ENCODE data around the gene ONECUT3.
"Not testable (repeated sequence)": the region's sequence is repeated elsewhere in the genome, so short reads cannot be mapped to it uniquely, and the experiment has no call there.

Gene ONECUT3

DNA sequence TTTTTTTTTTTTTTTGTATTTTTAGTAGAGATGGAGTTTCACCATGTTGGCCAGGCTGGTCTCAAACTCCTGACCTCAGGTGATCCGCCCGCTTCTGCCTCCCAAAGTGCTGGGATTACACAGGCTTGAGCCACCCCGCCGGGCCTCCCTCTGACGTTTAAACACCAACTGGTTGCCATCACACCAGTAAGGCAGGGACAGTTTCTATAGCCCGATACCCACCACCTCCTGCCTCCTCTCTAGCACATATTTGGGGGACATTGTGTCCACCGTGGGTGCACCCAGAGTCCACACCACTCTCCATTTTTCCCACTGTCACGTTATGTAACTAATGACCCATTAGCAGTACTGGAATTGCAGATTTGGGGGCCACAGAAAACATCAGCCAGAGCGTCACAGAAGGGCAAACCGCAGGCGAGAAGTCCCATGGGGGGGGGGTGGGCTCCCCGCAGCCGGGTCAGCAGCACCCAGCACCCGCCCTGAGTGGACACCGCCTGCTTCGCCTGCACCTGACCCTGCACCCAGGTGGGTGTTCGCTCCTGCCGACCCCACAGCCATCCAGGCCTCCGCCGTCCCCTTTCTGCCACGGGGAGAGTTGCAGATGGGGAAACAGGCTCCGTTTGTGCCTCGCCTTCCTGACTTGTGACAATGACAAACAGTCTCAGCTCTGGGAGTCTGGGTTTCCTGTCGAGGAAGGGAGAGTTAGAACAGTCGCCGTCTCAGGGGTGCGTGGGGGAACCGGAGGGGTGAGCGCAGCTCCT lies 3.6 kb downstream of the ONECUT3 start:
- H3K9me3 ChIP-seq (ENCODE audit: severe bottlenecking) = no peaks in the 10 kb centered on the region
- peaks cover 86% of the 10 kb centered on the region for H3K27me3 ChIP-seq (ENCODE audit: insufficient read depth, low read depth, severe bottlenecking)
- DNase-seq = no peak
- H3K4me3 ChIP-seq (ENCODE audit: low read depth, low read length) = no peak overlapping the region
- TF ChIP-seq CTCF (IDR thresholded peaks at IDR 0.05; ENCODE audit: low read depth, low read length) = no peak
- H3K27ac ChIP-seq = no peak overlapping the region
- H3K36me3 ChIP-seq = no peaks in the 10 kb centered on the region

DNA sequence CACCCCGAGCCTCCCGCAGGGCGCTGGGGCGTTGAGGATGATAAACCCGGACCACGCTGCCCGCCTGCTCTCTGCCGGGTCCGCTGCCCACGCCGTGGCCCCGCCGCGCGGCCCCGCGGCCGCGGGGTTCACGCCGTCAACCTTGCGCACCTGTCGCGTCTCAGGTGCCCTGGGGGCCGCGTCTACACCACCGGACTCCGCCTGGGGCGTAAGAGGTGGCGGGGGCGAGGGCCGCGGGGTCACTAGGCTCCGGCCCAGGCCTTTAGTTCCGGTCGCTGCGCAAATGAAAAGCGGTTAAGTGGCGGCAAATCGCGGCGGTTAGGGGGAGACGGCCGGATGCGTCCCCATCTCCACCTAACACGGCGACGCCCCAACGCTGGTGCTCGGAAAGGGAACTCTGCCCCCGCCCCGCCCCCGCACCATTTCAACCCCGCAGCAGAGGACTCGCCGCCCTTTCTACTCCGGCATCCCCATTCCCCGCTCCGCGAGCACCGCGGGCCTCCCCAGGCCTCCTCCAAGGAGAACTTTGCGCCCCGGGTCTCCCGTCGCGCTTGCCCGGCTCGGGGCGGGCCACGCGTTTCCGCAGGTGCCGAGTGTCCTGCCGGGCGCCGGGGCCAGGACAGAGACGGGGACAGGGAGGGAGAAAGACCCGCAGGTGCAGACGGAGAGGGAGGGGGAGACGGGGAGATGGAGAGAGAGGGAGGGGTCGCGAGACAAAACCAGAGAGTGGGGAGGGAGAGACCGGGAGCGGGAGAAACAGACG lies 4.3 kb downstream of the ONECUT3 start:
- Histone ChIP-seq H3K9me3 (ENCODE audit: severe bottlenecking) (no peaks in the 10 kb centered on the region), H3K27ac (no peak overlapping the region), H3K36me3 (no peaks in the 10 kb centered on the region), H3K4me3 (ENCODE audit: low read depth, low read length) (no peak overlapping the region), H3K27me3 (ENCODE audit: insufficient read depth, low read depth, severe bottlenecking) (peaks cover 86% of the 10 kb centered on the region)
- no peak for DNase-seq
- TF ChIP-seq CTCF (IDR thresholded peaks at IDR 0.05; ENCODE audit: low read depth, low read length) = no peak

GRCh38 chr19:1758231-1758577 lies 4.9 kb downstream of the ONECUT3 start:
- DNase-seq = no peak
- no peak for TF ChIP-seq CTCF (IDR thresholded peaks at IDR 0.05; ENCODE audit: low read depth, low read length)
- no peak overlapping the region for H3K4me3 ChIP-seq (ENCODE audit: low read depth, low read length)
- H3K27ac ChIP-seq = no peak overlapping the region
- H3K36me3 ChIP-seq = no peaks in the 10 kb centered on the region
- H3K27me3 ChIP-seq (ENCODE audit: insufficient read depth, low read depth, severe bottlenecking) = peaks cover 86% of the 10 kb centered on the region
- H3K9me3 ChIP-seq (ENCODE audit: severe bottlenecking) = no peaks in the 10 kb centered on the region

GRCh38 chr19:1758959-1759903 lies 5.9 kb downstream of the ONECUT3 start:
- Histone ChIP-seq H3K9me3 (ENCODE audit: severe bottlenecking) (no peaks in the 10 kb centered on the region), H3K27me3 (ENCODE audit: insufficient read depth, low read depth, severe bottlenecking) (peaks cover 96% of the 10 kb centered on the region), H3K36me3 (no peaks in the 10 kb centered on the region), H3K27ac (no peak overlapping the region), H3K4me3 (ENCODE audit: low read depth, low read length) (no peak overlapping the region)
- DNase-seq = no peak
- no peak for TF ChIP-seq CTCF (IDR thresholded peaks at IDR 0.05; ENCODE audit: low read depth, low read length)

GRCh38 chr19:1760020-1760419 lies 6.7 kb downstream of the ONECUT3 start:
- no peak for TF ChIP-seq CTCF (IDR thresholded peaks at IDR 0.05; ENCODE audit: low read depth, low read length)
- Histone ChIP-seq H3K27ac (no peak overlapping the region), H3K27me3 (ENCODE audit: insufficient read depth, low read depth, severe bottlenecking) (peaks cover 96% of the 10 kb centered on the region), H3K36me3 (no peaks in the 10 kb centered on the region), H3K4me3 (ENCODE audit: low read depth, low read length) (no peak overlapping the region), H3K9me3 (ENCODE audit: severe bottlenecking) (no peaks in the 10 kb centered on the region)
- no peak for DNase-seq

GRCh38 chr19:1760786-1761527 lies 7.7 kb downstream of the ONECUT3 start:
- not testable (repeated sequence) for H3K4me3 ChIP-seq (ENCODE audit: low read depth, low read length); H3K9me3 ChIP-seq (ENCODE audit: severe bottlenecking); H3K36me3 ChIP-seq; DNase-seq; H3K27ac ChIP-seq
- peaks cover 96% of the 10 kb centered on the region for H3K27me3 ChIP-seq (ENCODE audit: insufficient read depth, low read depth, severe bottlenecking)
